ENCODE results near the gene MGAT4A. TPM values are rescaled to one million over a fixed set of nuclear protein-coding genes. Genes with fewer than 3 reads are reported as not detected.
A peak's percentile ranks its signal among the peaks of the same experiment; 100 is the strongest.
"Not testable (repeated sequence)": the region's sequence is repeated elsewhere in the genome, so short reads cannot be mapped to it uniquely, and the experiment has no call there.

MGAT4A gene
- polyA plus RNA-seq, 3 donors = 31.8 to 33.7 (median 33.0) TPM

DNA sequence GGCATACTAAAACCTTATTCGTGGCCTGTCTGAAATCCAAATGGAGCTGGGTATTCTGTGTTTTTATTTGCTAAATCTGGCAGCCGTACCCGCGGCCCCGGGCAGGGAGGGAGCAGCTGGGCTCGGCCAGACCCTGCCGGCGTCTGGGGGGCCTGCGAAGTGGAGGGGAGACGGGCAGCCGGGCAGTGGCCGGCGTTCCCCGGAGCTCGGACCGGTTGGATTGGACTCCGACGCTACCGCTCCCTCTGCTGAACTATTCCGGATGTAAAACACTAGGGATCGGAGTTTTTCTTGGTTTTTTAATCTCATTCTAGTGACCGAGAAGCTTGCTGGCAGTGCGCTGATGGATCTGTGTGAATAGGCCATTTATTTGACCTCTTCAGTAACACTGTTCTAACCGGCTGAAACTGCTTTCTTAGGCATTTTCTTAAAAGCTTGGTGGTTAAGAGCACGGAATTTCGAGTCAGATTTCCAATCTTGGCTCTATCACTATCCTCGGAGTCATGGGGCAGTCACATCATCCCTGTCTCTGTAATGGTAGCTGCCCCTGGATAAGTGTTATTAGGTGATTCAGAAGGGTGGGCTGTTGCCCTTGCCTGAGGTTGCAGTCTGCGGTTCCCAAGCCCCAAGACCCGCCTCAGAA, 121.8 kb downstream of the MGAT4A start:
- DNase-seq (ENCODE audit: low read depth in 3 of 3, low spot score in 2 of 3) = no peak

DNA sequence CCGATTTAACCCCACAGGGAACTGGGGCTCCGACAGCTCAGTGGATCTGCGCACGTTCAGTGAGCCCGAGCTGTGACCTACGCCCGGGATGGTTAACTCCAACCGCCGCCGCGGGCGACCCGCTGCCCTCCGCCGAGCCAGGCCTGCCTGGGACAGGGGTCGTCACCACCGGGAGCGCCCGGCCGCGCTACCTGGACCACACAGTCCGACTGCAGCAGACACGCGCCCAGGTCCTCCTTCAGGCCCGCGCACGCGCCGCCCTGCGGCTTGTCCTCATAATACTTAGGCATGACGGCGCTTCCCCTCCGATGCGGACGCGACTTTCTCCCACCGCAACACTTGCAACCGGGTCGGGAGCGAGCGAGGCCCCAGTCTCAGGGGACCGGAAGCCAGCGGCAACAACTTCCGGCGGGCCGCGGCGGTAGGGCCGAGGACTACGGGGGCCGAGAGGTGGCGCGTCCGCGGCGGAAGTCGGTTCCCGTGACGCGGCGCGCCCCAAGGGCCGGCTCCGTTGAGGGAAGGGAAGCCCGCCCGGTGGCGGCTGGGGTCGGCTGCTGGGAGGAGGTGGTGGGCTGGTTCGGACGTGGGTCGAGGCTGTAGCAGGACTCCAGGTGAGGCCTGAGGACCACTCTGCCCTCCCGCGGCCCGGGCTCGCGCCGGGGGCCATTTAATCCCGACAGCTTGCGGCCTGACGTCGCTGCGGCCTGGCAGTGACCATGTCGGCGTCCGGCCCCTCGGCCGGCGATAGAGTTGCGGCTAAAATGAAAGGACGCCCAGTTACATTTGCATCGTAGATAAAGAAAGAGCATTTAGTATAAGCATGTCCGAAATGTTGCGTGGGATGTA, 122.6 kb downstream of the MGAT4A start, which contains the start of the genes COA5 and UNC50:
TSS of gene COA5 (minus strand) at position 397 of the 846 bp plus-strand sequence. CDS start at position 290, 107 bp downstream.
TSS of gene UNC50 (plus strand) at position 474 of the 846 bp plus-strand sequence. CDS start 1,171 bp downstream, outside the sequence.
- peak; percentile 61 to 82 (median 82) for DNase-seq (ENCODE audit: low read depth in 3 of 3, low spot score in 2 of 3)

DNA sequence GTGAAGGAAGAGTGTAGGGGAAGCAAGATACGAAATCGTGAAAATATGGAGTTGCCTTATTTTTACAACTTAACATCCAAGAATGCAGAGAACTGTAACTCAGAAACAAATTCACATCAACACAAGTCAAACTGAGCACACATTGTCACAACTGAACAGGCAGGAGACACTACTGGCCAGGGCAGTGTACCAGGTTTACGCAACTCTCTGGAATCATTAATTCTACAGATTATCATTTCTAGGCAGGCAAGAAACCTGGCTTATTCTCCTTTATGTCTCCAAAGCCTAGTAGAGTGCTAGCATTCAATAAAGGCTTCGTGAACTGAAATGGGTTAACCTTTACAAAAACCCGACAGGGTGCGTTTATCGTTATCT, 123.2 kb downstream of the MGAT4A start:
- no peak for DNase-seq (ENCODE audit: low read depth in 3 of 3, low spot score in 2 of 3)

DNA sequence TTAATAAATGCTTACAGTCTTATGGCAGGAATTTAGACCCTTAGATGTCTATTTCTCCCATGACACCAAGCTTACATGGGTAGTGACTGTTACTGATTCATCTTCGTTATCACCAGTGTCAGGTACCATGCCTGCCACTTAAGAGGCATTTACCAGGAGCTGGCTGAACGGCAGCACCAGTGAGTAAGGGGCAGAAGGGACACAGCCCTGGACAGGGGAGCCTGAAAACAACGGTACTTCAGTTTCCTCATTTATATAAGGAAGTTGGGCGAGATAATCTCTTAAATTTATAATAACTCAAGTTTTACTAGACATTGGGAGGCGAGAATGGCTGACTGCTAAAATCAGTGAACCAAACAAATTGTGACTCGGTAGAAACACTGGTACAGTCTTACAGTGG, 123.8 kb downstream of the MGAT4A start:
- DNase-seq (ENCODE audit: low read depth in 3 of 3, low spot score in 2 of 3) = no peak

DNA sequence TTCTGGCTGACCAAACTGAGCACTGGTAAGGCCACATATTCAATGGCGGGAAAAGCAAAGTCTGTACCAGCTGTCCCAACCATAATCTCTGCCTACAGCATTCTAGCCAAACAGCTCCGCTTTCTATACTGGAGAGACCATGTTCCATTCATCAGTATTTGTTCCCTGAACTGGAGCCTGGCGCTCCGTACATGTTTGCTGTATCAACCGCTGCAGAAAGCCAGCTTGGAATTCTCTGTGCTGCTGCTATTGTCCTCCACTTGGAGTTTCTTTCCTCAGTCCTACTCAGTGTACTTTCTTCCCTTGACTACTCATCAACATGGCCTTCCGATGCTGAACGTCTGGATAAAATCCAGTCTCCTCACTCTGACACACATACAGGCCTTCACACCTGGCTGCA, 124.5 kb downstream of the MGAT4A start:
- no peak for DNase-seq (ENCODE audit: low read depth in 3 of 3, low spot score in 2 of 3)

DNA sequence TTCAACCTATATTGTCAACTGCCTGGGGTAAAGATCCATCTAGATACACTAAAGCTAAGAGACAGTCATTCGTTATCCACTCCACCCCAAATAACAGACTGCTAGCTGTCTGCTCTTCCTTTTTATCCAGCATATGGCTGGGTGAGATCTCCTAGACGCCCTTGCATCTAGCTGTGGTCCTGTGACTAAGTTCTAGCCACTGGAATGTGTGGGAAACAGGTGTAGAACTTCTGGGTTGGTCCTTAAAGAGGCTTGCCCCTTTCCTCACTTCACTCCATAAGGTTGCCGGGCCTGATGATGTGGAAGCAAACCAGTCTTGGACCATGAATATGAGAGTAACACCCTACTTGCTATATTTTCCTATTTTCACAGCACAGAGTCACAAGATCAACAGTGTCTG, 125.9 kb downstream of the MGAT4A start:
- no peak for DNase-seq (ENCODE audit: low read depth in 3 of 3, low spot score in 2 of 3)

DNA sequence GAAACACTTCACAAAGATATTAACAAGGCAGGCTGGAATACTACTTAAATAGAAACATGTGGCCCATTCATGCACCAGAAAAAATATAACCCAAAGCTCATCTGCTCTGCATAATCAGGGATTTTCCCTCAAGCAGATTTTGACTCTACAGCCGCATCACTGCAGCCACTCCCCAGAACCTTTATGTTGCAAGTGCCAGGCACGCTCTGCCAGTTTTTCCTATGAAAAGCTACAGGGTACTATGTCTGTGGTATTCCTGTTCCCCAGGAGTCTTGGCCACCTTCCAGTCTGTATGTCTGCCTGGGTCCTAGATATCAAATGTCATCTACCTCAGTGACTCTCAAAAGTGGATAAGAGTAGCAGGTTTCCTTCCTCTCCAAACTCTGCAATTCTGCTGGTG, 126.4 kb downstream of the MGAT4A start:
- DNase-seq (ENCODE audit: low read depth in 3 of 3, low spot score in 2 of 3) = no peak

DNA sequence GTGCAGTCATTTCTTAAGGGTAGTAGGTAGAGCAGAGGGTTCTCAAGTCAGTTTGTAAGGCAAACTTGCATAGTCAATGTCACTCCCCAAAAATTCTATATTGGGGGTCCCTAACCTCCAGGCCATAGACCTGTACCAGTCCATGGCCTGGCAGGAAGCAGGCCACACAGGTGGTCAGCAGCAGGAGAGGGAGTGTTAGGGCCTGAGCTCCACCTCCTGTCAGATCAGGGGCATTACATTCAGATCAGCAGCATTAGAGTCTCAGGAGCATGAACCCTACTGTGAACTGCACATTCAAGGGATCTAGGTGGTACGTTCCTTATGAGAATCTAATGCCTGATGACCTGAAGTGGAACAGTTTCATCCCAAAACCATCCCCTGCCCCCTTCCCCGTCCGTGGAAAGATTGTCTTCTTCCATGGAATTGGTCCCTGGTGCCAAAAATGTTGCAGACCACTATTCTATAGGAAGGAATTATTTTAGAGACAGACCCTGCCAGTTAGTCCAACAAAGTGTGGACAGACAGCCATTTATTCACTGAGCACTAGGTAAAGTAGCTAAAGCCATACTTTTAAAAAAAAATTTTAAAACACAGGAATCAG, 129.3 kb downstream of the MGAT4A start:
- no peak for DNase-seq (ENCODE audit: low read depth in 3 of 3, low spot score in 2 of 3)

DNA sequence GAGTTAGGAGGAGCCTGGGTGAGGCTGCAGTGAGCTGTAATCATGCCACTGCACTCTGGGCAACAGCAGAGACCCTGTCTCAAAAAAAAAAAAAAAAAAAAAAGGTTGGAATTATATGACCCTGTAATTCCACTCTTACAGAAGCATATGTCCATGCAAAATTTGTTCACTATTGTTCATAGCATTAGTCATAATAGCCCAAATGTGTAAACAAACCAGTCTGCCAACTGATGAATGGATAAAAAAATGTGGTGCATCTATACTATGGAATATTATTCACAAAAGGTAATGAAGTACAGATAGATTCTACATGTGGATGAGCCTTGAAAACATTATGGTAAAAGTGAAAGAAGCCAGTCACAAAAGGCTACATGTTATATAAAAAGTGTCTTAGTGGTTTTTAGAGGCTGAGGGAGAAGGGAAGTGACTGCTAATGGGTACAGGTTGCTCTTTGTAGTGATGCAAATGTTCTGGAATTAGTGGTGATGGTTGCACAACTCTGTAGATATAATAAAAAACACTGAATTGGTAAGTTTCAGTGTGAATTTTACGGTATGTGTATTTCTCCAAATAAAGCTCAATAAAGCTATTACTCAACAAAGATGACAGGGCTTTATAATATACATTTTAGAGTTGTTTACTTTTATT, 132.0 kb downstream of the MGAT4A start:
- no peak for DNase-seq (ENCODE audit: low read depth in 3 of 3, low spot score in 2 of 3)

DNA sequence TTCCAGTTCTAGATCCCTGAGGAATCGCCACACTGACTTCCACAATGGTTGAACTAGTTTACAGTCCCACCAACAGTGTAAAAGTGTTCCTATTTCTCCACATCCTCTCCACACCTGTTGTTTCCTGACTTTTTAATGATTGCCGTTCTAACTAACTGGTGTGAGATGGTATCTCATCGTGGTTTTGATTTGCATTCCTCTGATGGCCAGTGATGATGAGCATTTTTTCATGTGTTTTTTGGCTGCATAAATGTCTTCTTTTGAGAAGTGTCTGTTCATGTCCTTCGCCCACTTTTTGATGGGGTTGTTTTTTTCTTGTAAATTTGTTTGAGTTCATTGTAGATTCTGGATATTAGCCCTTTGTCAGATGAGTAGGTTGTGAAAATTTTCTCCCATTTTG, 136.3 kb downstream of the MGAT4A start:
- DNase-seq (ENCODE audit: low read depth in 3 of 3, low spot score in 2 of 3) = not testable (repeated sequence)

DNA sequence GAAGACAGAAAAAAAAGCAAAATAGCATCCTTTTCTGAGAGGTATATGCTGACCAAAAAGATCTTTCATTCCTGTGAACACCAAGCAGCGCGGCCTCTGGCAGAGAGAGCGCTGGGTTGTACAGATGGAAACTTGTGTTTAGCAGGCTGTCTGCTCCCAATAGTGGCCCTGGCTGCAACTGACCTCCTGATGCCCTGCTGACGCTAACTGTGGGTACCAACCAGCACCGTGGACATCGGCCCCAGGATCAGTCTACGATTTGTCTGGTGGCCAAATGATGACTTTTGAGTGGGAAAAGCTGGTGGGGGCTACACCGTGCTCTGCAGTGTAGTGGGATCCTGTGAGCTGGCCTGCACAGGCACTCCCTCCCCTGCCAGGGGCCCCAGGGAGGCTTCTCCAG, 138.4 kb downstream of the MGAT4A start:
- no peak for DNase-seq (ENCODE audit: low read depth in 3 of 3, low spot score in 2 of 3)

DNA sequence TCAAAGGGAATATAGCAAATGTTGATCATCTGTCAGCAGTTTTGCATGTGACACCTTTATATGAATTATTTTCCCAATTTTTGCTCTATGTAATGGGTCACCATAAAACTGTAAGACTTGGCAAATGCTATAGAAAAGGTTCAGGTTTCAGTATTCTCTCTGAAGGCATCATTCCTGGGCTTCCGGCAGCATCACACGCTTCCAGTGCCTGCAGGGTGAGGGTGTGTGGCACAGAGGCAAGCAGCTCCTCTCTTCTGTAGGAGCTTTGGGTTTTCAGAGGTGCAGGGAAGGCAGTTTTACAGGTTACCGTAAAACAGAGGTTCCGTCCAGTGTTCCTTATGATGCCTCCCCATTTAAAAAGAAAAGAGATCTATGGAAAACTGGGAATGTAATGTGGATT, 141.4 kb downstream of the MGAT4A start:
- no peak for DNase-seq (ENCODE audit: low read depth in 3 of 3, low spot score in 2 of 3)

DNA sequence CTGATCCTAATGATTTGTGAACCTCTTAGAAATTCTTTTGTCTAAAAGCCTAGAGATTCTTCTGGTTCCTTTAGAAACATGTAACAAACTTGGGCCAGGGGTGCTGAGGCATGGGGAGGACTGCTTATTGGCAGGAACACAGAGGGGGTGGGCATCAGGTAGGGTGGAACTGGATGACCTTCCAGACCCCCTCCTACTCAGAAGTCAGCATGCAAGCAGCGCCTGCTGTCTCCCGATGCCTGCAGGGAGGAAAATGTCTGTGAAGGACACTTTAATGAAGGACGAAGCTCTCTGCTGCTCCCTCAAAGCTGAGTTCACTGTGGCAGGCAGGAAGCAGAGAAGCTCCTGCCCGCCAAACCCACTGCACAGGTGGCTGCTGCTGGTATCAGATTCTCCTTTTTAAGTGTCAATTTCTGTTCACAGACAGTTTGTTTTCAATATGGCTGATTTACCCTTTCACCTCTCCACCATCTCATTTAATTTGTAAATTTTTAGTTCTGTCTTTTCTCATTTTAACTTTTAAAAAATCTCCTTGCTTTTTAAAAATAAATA, 142.0 kb downstream of the MGAT4A start:
- no peak for DNase-seq (ENCODE audit: low read depth in 3 of 3, low spot score in 2 of 3)

DNA sequence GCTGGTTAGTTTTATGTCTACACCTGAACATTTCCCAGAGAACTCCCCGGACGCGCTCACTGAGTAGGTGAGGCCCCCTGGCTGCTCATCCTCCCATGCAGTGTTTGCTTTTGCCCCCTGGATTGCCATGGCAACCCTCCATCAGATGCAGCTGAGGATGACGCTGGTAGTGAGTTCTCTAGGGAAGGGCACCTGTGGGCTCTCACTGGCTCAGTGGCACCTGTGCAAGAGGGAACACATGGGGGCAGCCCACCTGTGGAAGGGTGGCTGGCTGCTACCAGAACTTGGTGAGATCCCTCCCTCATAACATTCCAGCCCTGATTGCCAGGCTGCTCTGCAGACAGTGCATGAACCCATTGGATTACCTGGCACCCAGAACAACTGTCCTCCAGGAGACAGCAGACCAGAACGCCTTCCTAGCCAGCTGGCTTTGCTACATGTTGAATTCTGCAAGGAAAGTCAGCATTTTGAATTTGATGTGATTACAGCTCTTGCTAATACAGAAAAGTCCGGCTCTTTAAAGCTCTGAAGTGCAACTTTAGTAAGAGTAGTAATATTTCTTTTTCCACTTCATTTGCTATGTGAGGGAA, 144.3 kb downstream of the MGAT4A start:
- DNase-seq (ENCODE audit: low read depth in 3 of 3, low spot score in 2 of 3) = no peak

DNA sequence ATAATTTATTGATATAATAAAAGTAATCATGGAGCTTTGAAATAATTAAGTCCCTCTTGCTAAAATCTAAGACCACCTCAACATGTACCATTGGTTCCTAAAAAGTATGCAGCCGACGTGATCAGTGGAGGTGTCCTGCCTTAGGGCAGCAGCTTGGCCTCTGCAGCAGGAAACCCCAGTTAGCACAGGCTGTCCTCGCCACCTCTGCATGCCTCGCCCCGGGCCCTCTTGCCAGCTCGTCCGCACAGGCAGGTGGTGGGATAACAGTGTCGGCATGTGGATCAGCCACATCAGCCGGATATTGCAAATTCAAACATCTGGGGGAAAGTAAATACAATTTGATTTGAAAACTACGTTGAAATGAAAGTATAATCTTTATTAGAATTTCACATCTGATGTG, 145.5 kb downstream of the MGAT4A start:
- DNase-seq (ENCODE audit: low read depth in 3 of 3, low spot score in 2 of 3) = no peak

DNA sequence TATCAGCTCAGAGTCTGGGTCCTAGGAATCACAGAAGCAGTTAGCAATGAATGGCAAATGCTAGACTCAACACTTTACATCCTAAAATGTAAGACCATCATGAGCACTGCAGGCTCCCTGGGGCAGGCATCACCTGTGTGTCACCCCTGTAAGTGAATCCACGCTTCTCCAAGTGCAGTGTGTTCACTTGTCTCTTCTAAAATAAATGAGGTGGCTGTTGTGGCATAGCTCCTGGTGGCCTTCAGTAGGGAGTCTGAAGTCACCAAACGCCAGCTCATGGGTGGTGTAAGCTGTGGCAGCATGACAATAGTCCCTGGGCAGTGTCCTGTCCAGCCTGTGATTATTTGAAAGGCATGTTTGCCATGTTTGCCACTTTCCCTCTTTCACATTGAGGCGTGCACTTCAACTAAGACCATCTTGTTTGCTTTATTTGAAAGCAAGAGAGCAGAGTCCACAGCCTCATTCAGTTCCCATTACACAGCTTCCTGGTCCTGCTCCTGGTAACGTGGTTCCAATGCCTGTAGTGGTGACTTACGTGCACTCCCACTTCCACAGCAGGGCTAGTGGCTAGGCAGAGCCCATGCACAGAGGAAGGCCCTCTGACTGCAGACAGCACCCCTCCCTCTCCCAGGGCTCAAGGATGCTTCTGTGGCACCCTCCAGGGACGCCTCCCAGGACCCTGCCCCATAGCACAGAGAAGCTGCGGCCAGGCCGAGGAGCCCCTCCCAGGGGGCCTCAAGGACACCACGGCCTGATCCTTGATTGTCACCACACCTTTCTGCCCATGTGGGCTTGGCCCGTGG, 146.9 kb downstream of the MGAT4A start:
- no peak for DNase-seq (ENCODE audit: low read depth in 3 of 3, low spot score in 2 of 3)

DNA sequence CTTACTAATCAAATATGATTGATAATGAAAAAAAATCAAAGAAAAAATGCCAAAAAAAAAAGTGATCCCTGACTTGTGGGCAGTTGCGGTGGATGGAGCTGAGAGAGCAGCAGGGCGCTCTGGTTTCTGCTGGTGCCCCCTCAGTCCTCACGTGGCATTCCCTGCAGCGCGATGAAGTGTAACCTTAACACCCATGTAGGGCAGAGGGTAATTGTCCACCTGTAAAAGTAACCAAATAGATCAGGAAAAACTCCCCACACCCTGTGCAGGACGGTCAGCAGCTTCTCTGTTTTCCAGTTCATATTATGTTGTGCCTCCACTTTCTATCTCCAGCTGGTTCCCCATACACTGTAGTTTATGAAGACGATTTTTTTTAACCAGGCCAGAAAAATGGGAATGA, 147.7 kb downstream of the MGAT4A start:
- no peak for DNase-seq (ENCODE audit: low read depth in 3 of 3, low spot score in 2 of 3)

DNA sequence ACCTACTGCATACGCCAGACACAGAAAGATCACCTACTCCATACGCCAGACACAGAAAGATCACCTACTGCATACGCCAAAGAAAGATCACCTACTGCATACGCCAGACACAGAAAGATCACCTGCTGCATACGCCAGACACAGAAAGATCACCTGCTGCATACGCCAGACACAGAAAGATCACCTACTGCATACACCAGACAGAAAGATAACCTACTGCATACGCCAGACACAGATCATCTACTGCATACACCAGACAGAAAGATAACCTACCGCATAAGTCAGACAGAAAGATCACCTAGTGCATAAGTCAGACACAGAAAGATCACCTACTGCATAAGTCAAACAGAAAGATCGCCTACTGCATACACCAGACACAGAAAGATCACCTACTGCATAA, 148.4 kb downstream of the MGAT4A start:
- DNase-seq (ENCODE audit: low read depth in 3 of 3, low spot score in 2 of 3) = no peak

DNA sequence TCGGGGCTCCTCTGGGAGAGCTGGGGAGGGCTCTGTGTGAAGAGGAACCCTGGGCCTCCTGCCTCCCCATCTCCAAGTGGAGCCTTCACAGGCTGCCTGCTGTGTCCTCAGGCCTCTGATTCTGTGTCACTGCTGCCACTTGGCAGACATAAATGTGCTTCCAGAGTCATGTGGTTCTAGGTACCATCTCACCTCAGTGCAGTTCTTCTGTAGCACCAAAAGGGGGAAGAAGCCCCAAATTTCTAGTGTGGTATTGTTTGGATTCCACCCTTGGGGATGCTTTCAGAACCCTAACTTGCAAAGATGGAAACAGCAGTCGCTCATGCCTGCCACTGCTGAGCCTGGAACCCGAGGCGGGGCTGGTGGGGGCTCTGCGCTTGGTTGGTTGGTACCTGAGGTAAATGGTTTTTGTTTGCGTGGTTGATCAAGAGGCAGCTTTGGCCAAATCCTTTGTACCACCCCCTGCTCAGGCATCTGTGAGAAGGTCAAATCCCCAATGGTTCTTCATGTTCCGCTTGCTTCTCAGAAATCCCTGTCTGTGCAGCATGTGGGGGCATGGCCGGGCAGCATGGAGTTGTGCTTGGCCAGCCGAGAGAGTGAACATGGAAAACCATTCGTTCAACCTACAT, 150.2 kb downstream of the MGAT4A start:
- no peak for DNase-seq (ENCODE audit: low read depth in 3 of 3, low spot score in 2 of 3)
